ENCODE data around the gene PTPRM.

The PTPRM gene

DNA sequence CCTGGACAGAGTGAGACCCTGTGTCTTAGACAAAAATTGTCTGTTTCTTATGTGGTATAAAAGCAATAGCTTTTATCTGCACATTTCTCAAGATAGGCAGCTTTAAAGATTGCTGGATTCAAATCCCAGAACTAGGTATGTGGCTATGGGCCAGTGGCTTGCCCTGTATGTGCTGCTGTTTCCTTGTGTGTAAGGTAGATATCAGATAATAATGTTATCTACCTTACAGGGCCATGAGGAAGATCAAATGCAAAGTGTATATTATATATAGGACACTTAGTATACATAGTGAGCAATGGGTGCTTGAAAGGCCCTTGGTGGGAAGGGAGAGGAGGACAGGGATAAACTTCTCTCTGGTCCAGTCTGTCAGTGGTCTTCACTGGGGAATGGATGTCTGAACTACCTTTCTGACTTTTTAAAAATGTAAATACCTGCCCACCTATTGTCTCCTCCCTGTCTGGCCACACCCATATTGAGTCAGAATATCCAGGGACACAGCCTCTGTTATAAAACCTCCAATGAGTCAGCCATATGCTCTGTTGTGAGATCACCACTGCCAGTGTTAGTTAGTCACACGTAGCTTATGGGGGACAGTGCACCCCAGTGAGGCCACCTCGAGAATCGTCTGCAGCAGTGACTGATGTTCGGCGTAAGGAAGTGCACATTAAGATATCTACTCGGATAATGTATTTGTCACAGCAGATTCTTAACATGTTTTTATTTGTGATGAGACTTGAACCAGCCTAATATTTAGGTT lies 383.4 kb downstream of the PTPRM start:
- ChIA-PET POLR2A (no interaction called here), CTCF (no interaction called here)
- no peak for DNase-seq (ENCODE audit: extremely low spot score)
- TF ChIP-seq, protein P1, sequence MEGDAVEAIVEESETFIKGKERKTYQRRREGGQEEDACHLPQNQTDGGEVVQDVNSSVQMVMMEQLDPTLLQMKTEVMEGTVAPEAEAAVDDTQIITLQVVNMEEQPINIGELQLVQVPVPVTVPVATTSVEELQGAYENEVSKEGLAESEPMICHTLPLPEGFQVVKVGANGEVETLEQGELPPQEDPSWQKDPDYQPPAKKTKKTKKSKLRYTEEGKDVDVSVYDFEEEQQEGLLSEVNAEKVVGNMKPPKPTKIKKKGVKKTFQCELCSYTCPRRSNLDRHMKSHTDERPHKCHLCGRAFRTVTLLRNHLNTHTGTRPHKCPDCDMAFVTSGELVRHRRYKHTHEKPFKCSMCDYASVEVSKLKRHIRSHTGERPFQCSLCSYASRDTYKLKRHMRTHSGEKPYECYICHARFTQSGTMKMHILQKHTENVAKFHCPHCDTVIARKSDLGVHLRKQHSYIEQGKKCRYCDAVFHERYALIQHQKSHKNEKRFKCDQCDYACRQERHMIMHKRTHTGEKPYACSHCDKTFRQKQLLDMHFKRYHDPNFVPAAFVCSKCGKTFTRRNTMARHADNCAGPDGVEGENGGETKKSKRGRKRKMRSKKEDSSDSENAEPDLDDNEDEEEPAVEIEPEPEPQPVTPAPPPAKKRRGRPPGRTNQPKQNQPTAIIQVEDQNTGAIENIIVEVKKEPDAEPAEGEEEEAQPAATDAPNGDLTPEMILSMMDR (IDR thresholded peaks at IDR 0.05; ENCODE audit: control extremely low read depth, extremely low read depth, low read depth, missing control alignments) = no peak

DNA sequence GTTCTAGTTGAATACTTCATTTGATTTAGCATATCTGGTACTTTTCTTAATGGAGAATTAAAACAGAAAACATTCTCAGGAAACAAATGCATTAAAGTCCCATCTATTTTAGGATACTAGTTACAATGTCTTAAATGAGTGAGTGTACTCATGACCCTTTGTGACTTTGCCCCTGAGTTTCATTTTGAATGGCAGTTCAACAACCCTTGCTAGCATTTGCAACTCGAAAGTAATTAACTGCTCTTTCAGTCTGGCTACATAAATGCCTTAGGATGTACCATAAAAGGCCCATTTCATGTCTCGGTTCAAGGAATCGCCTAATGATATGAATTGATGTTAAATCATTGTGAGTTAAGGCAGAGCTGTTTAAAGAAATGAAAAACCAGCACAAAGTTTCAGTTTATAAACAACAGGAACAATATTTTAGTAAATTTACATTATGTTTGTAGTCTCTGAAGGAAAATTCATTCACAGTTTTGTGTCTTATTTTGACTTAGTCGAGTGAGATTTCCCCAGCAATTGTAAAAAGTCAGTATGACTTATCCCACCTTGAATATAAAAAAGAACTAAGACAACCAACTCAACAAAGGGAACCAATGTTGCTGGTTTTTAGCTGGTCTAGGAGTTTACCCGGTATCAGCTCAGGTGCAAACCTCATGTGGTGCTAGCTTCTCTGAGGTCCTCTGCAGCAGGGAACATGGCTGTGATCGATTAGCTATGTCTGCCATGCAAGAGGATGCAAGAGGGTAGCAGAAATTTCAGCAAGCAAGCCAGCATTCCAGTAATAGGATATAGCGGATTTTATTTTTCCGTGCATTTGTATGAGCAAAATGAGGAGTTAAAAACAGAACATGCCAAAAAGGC lies 386.2 kb downstream of the PTPRM start:
- CTCF ChIA-PET = no interaction called here
- peak; percentile 21 for DNase-seq (ENCODE audit: extremely low spot score)

DNA sequence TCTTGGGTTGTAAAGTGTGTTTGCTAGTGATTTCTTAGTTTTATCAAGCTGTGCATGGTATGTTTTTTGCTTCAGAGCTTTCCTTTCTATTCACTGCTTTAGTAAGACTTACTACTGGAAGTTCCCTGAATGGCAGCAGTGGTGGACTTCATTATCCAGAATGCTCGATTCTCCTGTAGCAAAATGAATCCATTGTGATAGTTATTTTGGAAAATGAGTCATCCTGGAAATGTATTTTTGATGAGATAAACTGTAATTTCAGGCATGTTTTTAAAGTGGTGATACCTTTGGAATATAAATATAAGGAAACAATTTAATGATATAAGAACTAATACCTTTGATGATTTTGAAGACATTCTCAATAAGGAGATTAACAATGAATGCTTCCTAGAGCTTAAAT lies 387.1 kb downstream of the PTPRM start:
- ChIA-PET POLR2A (no interaction called here), CTCF (interaction anchor here (1.1 kb wide), 1 partner anchor 10 kb away, joined by 3 read pairs; no protein-coding TSS in a partner anchor)
- DNase-seq (ENCODE audit: extremely low spot score) = no peak
- TF ChIP-seq, protein P1 (IDR thresholded peaks at IDR 0.05; ENCODE audit: control extremely low read depth, extremely low read depth, low read depth, missing control alignments) = no peak

More for the DNA sequence above, 386.2 kb downstream of the PTPRM start:
- POLR2A ChIA-PET = no interaction called here
- TF ChIP-seq, protein P1 (IDR thresholded peaks at IDR 0.05; ENCODE audit: control extremely low read depth, extremely low read depth, low read depth, missing control alignments) = no peak

DNA sequence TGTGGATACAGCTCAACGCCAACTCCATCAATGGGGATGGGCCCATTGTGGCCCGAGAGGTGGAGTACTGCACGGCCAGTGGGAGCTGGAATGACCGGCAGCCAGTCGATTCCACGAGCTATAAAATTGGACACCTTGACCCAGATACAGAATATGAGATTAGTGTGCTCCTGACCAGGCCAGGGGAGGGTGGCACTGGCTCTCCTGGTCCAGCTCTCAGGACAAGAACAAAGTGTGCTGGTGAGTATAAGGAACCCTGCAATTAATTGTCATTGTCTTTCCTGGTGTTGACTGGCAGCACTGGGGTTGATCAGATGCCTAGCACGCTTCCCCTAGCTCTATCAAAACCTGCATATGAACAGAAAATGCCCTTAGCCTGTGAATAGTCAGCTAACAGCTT lies 388.1 kb downstream of the PTPRM start:
- POLR2A ChIA-PET = no interaction called here
- TF ChIP-seq, protein P1 (IDR thresholded peaks at IDR 0.05; ENCODE audit: control extremely low read depth, extremely low read depth, low read depth, missing control alignments) = no peak
- CTCF ChIA-PET = interaction anchor here (1.1 kb wide), 1 partner anchor 9 kb away, joined by 3 read pairs; no protein-coding TSS in a partner anchor
- no peak for DNase-seq (ENCODE audit: extremely low spot score)

DNA sequence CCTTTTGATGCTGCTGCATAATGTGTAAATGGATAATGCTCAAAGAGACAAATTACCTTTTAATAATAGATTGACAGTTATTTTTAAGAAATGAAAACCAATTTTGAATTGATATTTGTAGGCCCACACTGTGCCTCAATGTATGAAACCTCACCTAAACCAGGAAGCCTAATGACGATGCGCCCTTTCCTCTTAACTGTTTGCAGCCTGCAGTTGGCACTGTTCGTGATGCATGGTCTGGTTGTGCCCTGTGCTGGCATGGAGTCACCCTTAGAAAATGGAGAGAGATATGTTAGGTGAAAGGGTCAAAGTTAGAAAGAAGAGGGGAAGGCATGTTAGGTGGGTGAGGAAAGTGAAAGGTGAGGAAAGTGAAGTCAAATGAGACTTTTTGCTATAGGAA lies 390.2 kb downstream of the PTPRM start:
- no peak for DNase-seq (ENCODE audit: extremely low spot score)
- CTCF ChIA-PET = no interaction called here
- POLR2A ChIA-PET = no interaction called here
- TF ChIP-seq, protein P1 (IDR thresholded peaks at IDR 0.05; ENCODE audit: control extremely low read depth, extremely low read depth, low read depth, missing control alignments) = no peak

DNA sequence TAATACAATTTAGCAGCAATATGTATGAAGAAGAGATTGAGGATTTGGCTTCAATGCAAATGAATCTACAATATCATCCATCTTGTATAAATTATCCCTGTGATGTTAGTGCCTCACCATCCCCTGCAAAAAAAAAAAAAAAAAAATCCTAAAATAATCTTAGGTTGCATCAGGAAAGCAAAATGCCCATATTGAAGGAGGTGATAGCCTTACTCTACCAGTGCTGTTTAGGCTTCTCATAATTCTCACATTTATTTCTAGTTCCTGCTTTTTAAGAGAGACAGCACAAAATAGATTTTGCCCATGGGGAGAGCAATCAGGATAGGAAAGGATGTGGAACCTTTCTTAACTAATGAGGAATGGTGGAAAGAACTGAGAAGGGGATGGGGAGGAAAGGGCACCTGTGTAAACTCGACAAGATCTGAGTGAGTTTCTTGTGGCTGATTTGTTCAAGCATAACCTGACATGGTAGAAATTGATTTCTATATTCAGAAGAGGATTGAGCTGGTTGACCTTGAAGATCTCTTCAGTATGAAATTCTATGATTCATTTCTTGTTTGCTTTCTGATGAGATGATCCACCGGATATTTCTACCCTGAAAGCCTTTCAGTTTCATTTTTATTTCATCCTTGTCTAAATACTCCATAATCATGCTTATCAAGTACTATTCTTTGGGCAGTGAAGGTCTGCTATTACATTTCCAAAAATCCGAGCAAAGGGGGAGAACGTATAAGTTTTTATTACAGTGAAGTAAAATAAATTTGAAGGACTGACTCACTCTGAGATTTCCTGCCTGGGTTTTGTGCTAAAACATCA lies 391.2 kb downstream of the PTPRM start:
- CTCF ChIA-PET = no interaction called here
- no peak for DNase-seq (ENCODE audit: extremely low spot score)
- TF ChIP-seq, protein P1 (IDR thresholded peaks at IDR 0.05; ENCODE audit: control extremely low read depth, extremely low read depth, low read depth, missing control alignments) = no peak
- POLR2A ChIA-PET = no interaction called here
